MCF 10A (cell line): ENCODE results near the gene CFAP52. TPM values are rescaled to one million over a fixed set of nuclear protein-coding genes. Genes with fewer than 3 reads are reported as not detected.
A peak's percentile ranks its signal among the peaks of the same experiment; 100 is the strongest.

Source experiments
- BruUV-seq: library from RNA; stranded (reverse); fragments of 400-500 nt; replicated peaks from 2 replicates; lab custom pipeline; 2021; lab: Mats Ljungman, UMichigan
- CTCF ChIA-PET: fragments of 300-600 bp; sonication (Branson Sonifier 250); formaldehyde crosslinking; extraction: SDS; loops from one replicate; lab custom pipeline; 2021; ENCODE audit warnings: antibody characterized with exemption, inconsistent platforms; lab: Yijun Ruan, JAX
- POLR2A ChIA-PET: fragments of 300-600, 350-650 bp; sonication (Branson Sonifier 250); formaldehyde crosslinking; extraction: SDS; loops from one replicate; lab custom pipeline; 2020; ENCODE audit warnings: antibody characterized with exemption, inconsistent platforms; lab: Yijun Ruan, JAX
- DNase-seq: peaks from one replicate; pipeline ENCODE4 v3.0.0-alpha.2; 2018; ENCODE audit not compliant: unreplicated experiment
- H3K27ac Mint-ChIP-seq: one replicate; pipeline ENCODE4 v1.8.0; 2022; ENCODE audit warnings: mild to moderate bottlenecking, low read depth, mixed read lengths; ENCODE audit not compliant: unreplicated experiment
- H3K27me3 Mint-ChIP-seq: one replicate; pipeline ENCODE4 v1.8.0; 2022; ENCODE audit warnings: mixed read lengths; ENCODE audit not compliant: insufficient read depth, unreplicated experiment
- H3K36me3 Mint-ChIP-seq: one replicate; pipeline ENCODE4 v1.8.0; 2022; ENCODE audit warnings: mild to moderate bottlenecking, moderate library complexity, mixed read lengths; ENCODE audit not compliant: insufficient read depth, unreplicated experiment
- H3K4me1 Mint-ChIP-seq: one replicate; pipeline ENCODE4 v1.8.0; 2022; ENCODE audit warnings: mixed read lengths; ENCODE audit not compliant: insufficient read depth, unreplicated experiment
- H3K4me3 Mint-ChIP-seq: one replicate; pipeline ENCODE4 v1.8.0; 2022; ENCODE audit warnings: mild to moderate bottlenecking, moderate library complexity, mixed read lengths; ENCODE audit not compliant: unreplicated experiment
- H3K9me3 Mint-ChIP-seq: one replicate; pipeline ENCODE4 v1.8.0; 2022; ENCODE audit warnings: mixed read lengths; ENCODE audit not compliant: unreplicated experiment
- CTCF ChIP-seq: fragments of 200-600 bp; IDR thresholded peaks from one replicate; pipeline ENCODE4 v1.8.0; 2022; ENCODE audit warnings: antibody characterized with exemption, mild to moderate bottlenecking; ENCODE audit not compliant: unreplicated experiment
- intact Hi-C: fragments of 100-400 bp; cut with micrococcal nuclease; formaldehyde crosslinking; loops from 2 replicates; pipeline ENCODE4 v1.14.1; 2022
- total RNA-seq: library from RNA; stranded (reverse); gene quantifications from 2 replicates; pipeline ENCODE4 v1.2.3, GENCODE V29; 2022

The CFAP52 gene
- total RNA-seq, 1 experiment from 2014 or later: not detected

DNA sequence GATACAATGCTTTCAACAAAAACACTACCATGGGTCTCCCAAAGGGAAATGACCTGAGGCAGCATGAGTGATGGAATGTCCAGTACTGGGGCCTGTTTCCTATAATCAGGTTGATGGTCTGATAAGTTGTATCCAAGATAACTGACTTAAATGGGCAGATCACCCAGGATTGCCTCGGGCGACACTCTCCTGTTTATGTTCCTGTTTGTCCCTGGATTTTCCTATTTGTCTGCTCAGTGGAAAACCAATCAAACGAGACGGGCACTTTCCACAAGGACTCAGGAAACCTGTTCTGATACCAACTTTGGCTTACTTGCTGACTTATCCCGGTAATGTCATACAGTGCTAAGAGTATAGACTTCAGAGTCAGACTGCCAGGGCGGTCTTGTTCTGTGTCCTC lies 96.2 kb downstream of the CFAP52 start:
- Mint-ChIP-seq H3K4me3 (no peak overlapping the region), H3K4me1 (peaks cover 32% of the 10 kb centered on the region), H3K27me3 (no peaks in the 10 kb centered on the region), H3K27ac (no peak overlapping the region), H3K36me3 (no peaks in the 10 kb centered on the region), H3K9me3 (no peaks in the 10 kb centered on the region)
- ChIA-PET POLR2A (no interaction called here), CTCF (no interaction called here)
- no peak for TF ChIP-seq CTCF
- DNase-seq: no peak
- no TSS peak for BruUV-seq
- intact Hi-C loops: no loop called here

GRCh38 chr17:9676084-9676483 lies 99.6 kb downstream of the CFAP52 start:
- peaks cover 18% of the 10 kb centered on the region for H3K4me1 Mint-ChIP-seq
- H3K36me3 Mint-ChIP-seq: no peaks in the 10 kb centered on the region
- no TSS peak for BruUV-seq
- no peak overlapping the region for H3K4me3 Mint-ChIP-seq
- POLR2A ChIA-PET: interaction anchor here (0.7 to 2.8 kb wide), 5 partner anchors 9 to 100 kb away, joined by 3 to 17 read pairs (median 4); partner anchors contain the start of genes CFAP52, STX8 and USP43
- DNase-seq: peak; percentile 5
- CTCF ChIA-PET: interaction anchor here (1.1 to 3.7 kb wide), 4 partner anchors 28 to 101 kb away, joined by 3 to 17 read pairs (median 8); partner anchors contain the start of gene CFAP52
- H3K27ac Mint-ChIP-seq: peak overlapping the region; percentile 88
- H3K27me3 Mint-ChIP-seq: no peaks in the 10 kb centered on the region
- H3K9me3 Mint-ChIP-seq: no peaks in the 10 kb centered on the region
- no peak for TF ChIP-seq CTCF
- intact Hi-C loops: no loop called here

DNA sequence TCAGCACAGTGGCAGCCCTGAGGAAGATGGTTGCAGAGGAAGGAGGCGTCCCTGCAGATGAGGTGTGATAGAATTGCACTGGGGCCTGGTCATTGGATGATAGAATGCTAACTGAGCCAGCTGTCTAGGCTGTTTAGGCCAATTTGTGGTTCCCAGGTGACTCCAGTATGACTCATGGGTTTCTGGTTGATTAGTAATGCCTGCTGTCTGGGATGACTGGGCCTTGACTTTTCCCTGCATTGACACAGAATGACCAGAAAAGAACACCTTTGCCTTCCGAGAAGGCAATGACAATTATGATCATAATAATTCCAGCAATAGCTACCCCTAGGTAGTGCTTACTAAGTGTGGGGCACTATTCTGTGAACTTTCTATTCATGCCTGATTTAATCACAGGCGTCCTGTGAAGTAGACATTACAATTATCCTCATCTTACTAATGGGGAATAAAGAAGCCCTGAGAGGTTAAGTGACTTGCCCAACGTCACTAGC lies 100.4 kb downstream of the CFAP52 start:
- intact Hi-C loops: loop anchor here (1.0 kb wide), 1 partner anchor 31 kb away; no protein-coding TSS in a partner anchor
- TSS peak; percentile 57 for BruUV-seq
- ChIA-PET CTCF (interaction anchor here (0.6 to 3.7 kb wide), 3 partner anchors 51 to 251 kb away, joined by 4 to 17 read pairs (median 5); partner anchors contain the start of gene CFAP52), POLR2A (interaction anchor here (0.5 to 2.8 kb wide), 5 partner anchors 9 to 1041 kb away, joined by 3 to 17 read pairs (median 3); partner anchors contain the start of gene USP43)
- peak; percentile 97 for DNase-seq
- no peaks in the 10 kb centered on the region for H3K27me3 Mint-ChIP-seq
- peak overlapping the region; percentile 88 for H3K27ac Mint-ChIP-seq
- no peak overlapping the region for H3K4me3 Mint-ChIP-seq
- H3K36me3 Mint-ChIP-seq: no peaks in the 10 kb centered on the region
- TF ChIP-seq CTCF: no peak
- H3K4me1 Mint-ChIP-seq: peaks cover 18% of the 10 kb centered on the region
- no peaks in the 10 kb centered on the region for H3K9me3 Mint-ChIP-seq

GRCh38 chr17:9677411-9677810 lies 101.0 kb downstream of the CFAP52 start:
- ChIA-PET CTCF (interaction anchor here (1.5 to 3.7 kb wide), 2 partner anchors 51 to 100 kb away, joined by 4 to 17 read pairs; partner anchors contain the start of gene CFAP52), POLR2A (interaction anchor here (0.7 to 2.8 kb wide), 5 partner anchors 8 to 107 kb away, joined by 3 to 17 read pairs (median 3); partner anchors contain the start of gene USP43)
- peak; percentile 60 for DNase-seq
- intact Hi-C loops: loop anchor here (1.0 kb wide), 1 partner anchor 31 kb away; no protein-coding TSS in a partner anchor
- H3K4me3 Mint-ChIP-seq: no peak overlapping the region
- H3K27me3 Mint-ChIP-seq: no peaks in the 10 kb centered on the region
- no peaks in the 10 kb centered on the region for H3K9me3 Mint-ChIP-seq
- no peaks in the 10 kb centered on the region for H3K36me3 Mint-ChIP-seq
- H3K4me1 Mint-ChIP-seq: peaks cover 18% of the 10 kb centered on the region
- BruUV-seq: no TSS peak
- H3K27ac Mint-ChIP-seq: peak overlapping the region; percentile 88
- TF ChIP-seq CTCF: no peak
